Panc1 (cell line): ENCODE results near the gene IAPP.

Experiments used
- CTCF ChIP-seq: fragments of 450-650 bp; IDR thresholded peaks from 2 replicates; pipeline ENCODE4 v1.5.1; 2017; ENCODE audit warnings: mild to moderate bottlenecking
- POLR2AphosphoS5 ChIP-seq: IDR thresholded peaks from 2 replicates; pipeline ENCODE4 v1.6.1; 2012; ENCODE audit warnings: mild to moderate bottlenecking, low read depth, low read length, moderate library complexity
- SIN3A ChIP-seq: IDR thresholded peaks from 2 replicates; pipeline ENCODE4 v1.6.1; 2012; ENCODE audit warnings: low read depth, mild to moderate bottlenecking, low read length, moderate library complexity, borderline replicate concordance; ENCODE audit not compliant: insufficient read depth
- TF ChIP-seq, protein P1 (sequence below), 2 experiments: IDR thresholded peaks; 2 replicates each; pipeline ENCODE4 v1.6.1; 2011 to 2012; ENCODE audit warnings: low read depth in 2 of 2, control low read depth in 1 of 2, low read length in 1 of 2, mild to moderate bottlenecking in 1 of 2, moderate library complexity in 1 of 2; ENCODE audit not compliant: insufficient read depth in 1 of 2

- TF ChIP-seq CTCF (no peak), SIN3A (no peak), POLR2AphosphoS5 (no peak)
- TF ChIP-seq, protein P1, sequence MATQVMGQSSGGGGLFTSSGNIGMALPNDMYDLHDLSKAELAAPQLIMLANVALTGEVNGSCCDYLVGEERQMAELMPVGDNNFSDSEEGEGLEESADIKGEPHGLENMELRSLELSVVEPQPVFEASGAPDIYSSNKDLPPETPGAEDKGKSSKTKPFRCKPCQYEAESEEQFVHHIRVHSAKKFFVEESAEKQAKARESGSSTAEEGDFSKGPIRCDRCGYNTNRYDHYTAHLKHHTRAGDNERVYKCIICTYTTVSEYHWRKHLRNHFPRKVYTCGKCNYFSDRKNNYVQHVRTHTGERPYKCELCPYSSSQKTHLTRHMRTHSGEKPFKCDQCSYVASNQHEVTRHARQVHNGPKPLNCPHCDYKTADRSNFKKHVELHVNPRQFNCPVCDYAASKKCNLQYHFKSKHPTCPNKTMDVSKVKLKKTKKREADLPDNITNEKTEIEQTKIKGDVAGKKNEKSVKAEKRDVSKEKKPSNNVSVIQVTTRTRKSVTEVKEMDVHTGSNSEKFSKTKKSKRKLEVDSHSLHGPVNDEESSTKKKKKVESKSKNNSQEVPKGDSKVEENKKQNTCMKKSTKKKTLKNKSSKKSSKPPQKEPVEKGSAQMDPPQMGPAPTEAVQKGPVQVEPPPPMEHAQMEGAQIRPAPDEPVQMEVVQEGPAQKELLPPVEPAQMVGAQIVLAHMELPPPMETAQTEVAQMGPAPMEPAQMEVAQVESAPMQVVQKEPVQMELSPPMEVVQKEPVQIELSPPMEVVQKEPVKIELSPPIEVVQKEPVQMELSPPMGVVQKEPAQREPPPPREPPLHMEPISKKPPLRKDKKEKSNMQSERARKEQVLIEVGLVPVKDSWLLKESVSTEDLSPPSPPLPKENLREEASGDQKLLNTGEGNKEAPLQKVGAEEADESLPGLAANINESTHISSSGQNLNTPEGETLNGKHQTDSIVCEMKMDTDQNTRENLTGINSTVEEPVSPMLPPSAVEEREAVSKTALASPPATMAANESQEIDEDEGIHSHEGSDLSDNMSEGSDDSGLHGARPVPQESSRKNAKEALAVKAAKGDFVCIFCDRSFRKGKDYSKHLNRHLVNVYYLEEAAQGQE (IDR thresholded peaks at IDR 0.05; ENCODE audit: insufficient read depth in 1 of 2, low read depth in 2 of 2, low read length in 1 of 2), result no peak
Observed at GRCh38 chr12:21369141-21369980, 3.3 kb upstream of the IAPP start.
